ENCODE data around the gene ELFN1.

DNA sequence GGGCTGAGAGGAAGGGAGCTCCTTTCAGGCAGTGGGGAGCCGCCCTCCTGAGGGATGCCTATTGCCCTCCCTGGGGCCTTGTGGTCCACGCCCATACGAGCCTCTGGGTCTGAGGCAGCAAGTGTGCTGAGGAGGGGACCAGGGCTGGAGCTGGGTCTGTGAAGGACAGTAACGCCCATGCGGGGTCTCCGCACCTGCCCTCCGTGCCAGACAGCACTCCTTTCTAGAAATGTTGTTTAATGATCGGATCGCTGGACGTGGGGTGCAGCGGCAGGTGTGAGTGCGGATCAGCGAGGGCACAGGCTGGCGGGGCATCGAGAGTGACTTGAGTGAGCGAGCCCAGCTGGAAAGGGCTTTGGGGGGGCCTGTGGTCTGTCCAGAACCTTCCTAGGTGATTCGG is 70.1 kb downstream of the ELFN1 start:
- TF ChIP-seq, protein P1, sequence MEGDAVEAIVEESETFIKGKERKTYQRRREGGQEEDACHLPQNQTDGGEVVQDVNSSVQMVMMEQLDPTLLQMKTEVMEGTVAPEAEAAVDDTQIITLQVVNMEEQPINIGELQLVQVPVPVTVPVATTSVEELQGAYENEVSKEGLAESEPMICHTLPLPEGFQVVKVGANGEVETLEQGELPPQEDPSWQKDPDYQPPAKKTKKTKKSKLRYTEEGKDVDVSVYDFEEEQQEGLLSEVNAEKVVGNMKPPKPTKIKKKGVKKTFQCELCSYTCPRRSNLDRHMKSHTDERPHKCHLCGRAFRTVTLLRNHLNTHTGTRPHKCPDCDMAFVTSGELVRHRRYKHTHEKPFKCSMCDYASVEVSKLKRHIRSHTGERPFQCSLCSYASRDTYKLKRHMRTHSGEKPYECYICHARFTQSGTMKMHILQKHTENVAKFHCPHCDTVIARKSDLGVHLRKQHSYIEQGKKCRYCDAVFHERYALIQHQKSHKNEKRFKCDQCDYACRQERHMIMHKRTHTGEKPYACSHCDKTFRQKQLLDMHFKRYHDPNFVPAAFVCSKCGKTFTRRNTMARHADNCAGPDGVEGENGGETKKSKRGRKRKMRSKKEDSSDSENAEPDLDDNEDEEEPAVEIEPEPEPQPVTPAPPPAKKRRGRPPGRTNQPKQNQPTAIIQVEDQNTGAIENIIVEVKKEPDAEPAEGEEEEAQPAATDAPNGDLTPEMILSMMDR (conservative IDR thresholded peaks at IDR 0.05; ENCODE audit: low read length) = no peak
- no peak for TF ChIP-seq EZH2phosphoT487 (IDR thresholded peaks at IDR 0.05; ENCODE audit: borderline replicate concordance)

Data from Loucy (cell line).